NCI-H2081 treated with DMSO at 0.1 percent for 48 hours (cell line): ENCODE data around the gene SELENOO.
"Not testable (repeated sequence)": the region's sequence is repeated elsewhere in the genome, so short reads cannot be mapped to it uniquely, and the experiment has no call there.

Experiments
- DNase-seq: peaks from one replicate; lab custom pipeline; 2025; lab: John Stamatoyannopoulos, UW

SELENOO gene

DNA sequence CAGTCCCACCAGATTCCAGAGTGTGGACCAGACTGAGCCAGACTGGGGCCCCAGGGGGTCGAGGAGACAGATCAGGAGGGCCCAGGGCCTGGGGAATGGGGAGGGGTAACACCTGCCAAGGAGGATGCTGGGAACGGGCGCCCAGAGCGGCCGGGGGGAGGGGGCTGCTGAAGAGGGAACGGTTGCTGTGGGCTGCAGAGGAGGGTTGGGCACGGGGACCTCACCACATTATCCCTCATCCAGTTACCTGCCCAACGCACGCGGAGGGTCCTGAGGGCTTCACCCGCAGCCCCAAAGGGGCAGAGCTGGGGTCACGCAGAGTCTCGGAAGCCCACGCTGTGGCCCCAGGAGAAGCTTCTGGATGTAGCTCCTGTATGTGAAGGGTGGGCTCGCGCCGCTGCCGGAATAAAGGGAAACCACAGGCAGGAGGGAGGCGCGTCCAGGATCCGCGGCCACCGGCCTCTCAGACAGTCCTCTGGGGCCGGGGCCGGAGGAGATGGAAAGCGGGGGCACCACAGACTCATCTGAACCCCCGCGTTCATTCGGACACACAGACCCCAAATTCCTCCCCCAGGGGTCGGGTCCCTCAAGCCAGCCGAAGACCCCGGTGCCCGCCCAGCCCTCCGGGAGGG is 866 bp upstream of the SELENOO start:
- DNase-seq, result no peak

DNA sequence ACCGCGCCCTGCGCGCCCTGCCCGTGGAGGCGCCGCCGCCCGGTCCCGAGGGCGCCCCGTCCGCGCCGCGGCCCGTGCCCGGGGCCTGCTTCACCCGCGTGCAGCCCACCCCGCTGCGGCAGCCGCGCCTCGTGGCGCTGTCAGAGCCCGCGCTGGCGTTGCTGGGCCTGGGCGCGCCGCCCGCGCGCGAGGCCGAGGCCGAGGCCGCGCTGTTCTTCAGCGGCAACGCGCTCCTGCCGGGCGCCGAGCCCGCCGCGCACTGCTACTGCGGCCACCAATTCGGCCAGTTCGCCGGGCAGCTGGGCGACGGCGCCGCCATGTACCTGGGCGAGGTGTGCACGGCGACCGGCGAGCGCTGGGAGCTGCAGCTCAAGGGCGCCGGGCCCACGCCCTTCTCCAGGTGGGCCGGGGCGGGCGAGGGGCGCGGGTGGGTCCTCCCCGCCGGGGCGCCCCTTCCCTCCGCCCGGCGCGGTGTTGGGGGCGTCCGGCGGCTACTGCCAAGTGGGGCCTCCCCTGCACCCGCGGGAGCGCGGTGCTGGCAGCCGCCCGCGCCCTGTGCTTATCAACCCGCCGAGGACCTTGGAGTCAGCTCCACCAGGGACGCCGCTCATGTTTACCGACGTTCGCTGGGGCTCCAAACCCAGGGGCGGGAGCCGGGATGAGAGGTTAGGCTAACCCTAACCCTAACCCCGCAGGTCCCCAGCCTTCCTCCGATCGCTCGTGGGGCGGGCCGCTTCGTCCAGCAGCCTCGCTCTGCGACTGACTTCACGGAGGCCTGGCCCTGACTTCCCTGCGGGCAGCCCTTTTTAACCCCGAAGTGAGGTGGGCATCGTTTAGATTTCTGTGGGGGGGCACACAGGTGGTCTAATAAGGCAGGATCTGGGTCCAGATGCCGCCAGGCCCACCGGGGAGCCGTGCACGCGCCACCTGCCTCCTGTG is 649 bp downstream of the SELENOO start:
- no peak for DNase-seq

- no peak for DNase-seq
Observed at GRCh38 chr22:50202130-50202666, 1.4 kb downstream of the SELENOO start.

DNA sequence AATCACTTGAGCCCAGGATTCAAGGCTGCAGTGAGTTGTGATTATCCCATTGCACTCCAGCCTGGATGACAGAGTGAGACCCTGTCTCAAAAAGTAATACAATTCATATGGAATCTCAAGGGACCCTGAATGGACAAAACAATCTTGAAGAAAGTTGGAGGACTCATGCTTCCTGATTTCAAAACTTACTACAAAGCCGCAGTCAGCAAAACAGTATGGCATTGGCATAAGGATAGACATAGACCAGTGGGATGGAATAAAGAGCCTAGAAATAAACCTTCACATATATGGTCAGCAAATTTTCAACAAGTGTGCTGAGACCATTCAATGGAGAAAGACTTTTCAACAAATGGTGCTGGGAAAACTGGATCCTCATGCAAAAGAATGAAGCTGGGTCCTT is 2.5 kb downstream of the SELENOO start:
- no peak for DNase-seq

DNA sequence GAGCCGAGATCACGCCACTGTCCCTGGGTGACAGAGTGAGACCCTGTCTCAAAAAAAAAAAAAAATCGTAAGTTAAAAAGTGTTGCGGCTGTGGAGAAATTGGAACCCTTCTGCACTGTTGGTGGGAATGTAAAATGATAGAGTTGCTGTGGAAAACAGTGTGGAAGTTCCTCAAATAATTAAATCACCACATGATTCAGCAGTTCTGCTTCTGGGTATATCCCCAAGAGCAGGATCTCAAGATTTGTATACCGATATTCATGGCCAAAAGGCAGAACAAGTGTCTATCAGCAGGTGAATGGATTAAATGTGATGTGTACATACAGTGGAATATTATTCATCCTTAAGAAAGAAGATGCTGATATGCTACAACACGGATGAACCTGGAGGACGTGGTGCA is 3.8 kb downstream of the SELENOO start:
- no peak for DNase-seq

GRCh38 chr22:50204998-50205397 is 4.2 kb downstream of the SELENOO start:
- DNase-seq, result not testable (repeated sequence)

GRCh38 chr22:50205781-50206569 is 5.2 kb downstream of the SELENOO start:
- no peak for DNase-seq

DNA sequence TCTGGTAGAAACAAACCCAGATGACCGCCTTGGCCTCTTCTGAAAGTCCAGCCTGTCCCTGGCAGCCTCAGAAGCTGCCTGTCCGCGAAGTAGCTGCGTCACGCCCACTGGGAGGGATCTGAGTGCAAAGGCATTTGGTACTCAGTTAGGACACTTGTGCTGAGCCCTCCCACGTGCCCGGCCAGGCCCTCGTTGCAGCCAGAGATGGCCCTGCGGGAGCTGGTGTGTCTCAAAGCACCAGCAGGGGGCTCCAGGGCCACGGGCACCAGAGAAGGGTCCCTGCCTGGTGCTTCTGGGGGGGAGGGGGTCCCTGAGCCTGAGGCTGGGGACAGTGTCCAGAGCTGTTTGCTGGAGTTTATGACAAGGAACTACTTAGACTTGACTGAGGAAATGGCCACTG is 5.8 kb downstream of the SELENOO start:
- DNase-seq, result no peak

GRCh38 chr22:50207383-50208140 is 6.8 kb downstream of the SELENOO start:
- no peak for DNase-seq

- no peak for DNase-seq
Observed at GRCh38 chr22:50208430-50208938, 7.7 kb downstream of the SELENOO start.

DNA sequence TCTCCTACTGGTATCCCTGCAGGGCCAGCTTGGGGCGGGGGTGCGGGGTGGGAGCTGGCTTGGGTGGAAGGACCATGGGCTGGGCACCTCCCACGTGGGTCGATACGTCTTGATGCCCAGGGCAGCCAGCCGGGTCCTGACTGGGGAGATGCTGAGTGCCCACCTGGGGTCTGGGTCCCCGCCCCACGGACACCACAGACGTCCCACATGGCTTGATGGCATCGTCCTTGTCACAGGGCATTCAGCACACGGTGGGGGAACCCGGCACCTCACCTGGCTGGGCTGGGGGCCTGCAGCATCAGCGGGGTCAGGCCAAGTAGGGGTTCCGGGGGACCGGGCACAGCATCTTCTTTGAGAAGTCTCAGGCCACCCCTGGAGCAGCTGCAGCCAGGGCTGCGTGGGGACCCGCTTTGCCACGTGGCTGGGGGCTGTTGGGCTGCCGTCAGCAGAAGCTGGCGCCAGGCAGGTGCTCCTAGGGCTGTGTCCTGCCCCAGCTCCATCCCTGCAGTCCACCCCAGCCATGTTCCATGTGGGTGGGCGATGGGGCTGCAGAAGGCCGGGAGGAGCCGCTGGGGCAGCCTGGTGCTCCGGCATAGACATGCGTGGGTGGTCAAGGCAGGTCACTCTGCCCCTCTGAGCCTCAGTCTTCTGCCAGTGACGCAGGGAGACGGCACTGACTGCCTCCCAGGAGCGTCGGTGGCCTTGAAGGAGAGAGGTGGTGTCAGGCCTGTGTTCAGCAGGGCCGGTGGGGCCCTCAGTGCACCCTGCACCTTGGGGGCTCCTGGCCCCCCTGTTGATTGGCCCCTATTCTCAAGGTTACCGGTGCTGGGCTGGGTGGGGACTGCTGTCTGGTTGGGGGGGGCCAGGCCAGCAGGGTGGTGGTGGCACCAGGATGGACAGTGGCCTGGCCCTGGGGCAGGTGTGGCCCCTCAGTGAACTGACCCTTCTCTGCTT is 8.4 kb downstream of the SELENOO start:
- DNase-seq, result no peak

- DNase-seq, result no peak
Observed at GRCh38 chr22:50209893-50210292, 9.1 kb downstream of the SELENOO start.

- no peak for DNase-seq
Observed at GRCh38 chr22:50210378-50211139, 9.7 kb downstream of the SELENOO start.

DNA sequence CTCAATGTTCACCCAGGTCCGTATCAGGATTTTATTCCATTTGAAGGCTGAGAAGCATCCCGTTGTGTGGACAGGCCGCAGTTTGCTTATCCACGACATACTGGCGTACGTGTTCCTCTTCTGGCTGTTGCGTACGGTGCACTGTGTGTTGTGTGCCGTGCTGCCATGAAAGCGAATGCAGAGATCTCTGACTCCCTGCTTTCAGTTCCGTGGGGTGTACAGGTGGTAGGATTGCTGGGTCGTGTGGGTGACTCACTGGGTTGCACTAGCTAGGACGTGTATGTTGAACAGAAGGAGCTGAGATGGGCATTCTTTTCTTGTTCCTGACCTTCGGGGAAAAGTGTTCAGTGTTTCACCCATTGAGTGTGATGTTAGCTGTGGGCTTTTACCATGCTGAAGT is 10.3 kb downstream of the SELENOO start:
- DNase-seq, result no peak

DNA sequence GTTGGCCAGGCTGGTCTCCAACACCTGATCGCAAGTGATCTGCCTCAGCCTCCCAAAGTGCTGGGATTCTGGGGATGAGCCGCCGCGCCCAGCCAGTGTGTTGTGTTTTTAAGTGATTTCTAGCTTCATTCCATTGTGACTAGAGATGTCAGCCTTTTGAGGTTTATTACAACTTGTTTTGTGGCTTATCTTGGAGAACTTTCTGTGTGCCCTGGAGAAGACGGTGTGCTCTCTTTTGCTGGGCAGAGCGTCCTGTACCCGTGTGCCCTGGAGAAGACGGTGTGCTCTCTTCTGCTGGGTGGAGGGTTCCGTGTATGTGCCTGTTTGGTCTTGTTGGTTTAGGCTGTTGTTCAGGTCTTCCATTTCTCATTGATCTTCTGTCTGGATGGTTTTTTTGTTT is 12.5 kb downstream of the SELENOO start:
- DNase-seq, result no peak

DNA sequence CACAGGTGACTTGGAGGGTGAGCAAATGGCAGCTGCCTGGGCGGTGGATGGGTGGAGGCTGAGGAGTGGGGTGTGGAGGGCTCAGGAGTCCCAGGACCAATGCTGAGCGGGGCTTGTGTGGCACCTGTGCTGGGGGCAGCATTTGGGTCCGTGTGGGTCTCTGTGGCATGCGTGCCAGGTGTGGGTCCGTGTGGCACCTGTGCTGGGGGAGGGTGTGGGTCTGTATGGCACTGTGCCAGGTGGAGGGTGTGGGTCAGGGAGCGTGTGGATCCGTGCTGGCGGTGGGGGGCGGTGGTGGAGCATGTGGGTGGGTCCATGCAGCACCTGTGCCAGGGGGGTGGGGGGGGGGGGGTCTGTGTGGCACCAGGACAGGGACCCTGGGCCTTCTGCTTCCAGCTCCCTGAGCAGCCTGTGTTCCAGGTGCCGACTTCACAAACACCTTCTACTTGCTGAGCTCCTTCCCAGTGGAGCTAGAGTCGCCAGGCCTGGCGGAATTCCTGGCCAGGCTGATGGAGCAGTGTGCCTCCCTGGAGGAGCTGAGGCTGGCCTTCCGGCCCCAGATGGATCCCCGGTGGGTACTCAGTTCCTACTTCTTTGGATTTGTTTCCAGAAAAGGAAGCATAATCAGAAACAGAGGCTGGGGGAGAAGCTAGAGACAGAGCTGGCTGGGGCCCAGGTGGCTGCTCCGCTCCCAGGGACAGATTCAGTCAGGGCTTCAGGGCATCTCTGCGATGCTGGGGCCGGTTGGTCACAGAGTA is 14.7 kb downstream of the SELENOO start:
- DNase-seq, result no peak

- DNase-seq, result no peak
Observed at GRCh38 chr22:50216055-50216683, 15.4 kb downstream of the SELENOO start.
